Upper lobe of left lung (tissue), 4 donors: ENCODE data around the gene FLOT2.

ENCODE experiments used
- CTCF ChIP-seq, 6 experiments: fragments of 450-650 bp in 4 of 6; fragments of 200-600 bp in 2 of 6; sonication (generic) in 2 of 6; IDR thresholded peaks; one replicate each; pipeline ENCODE4 v1.5.1; 2016 to 2019; ENCODE audit warnings: antibody characterized with exemption in 6 of 6
- POLR2A ChIP-seq, 4 donors: fragments of 450-650 bp; IDR thresholded peaks; one replicate each; pipeline ENCODE4 v1.5.1; 2016 to 2017; ENCODE audit warnings: antibody characterized with exemption in 4 of 4, mild to moderate bottlenecking in 2 of 4

- TF ChIP-seq CTCF (IDR thresholded peaks at IDR 0.05) = no peak
- TF ChIP-seq POLR2A (IDR thresholded peaks at IDR 0.05) = no peak
These were observed 42.2 kb downstream of the FLOT2 start for GRCh38 chr17:28855336-28855679.
